Esophagus squamous epithelium (tissue), 4 donors: ENCODE results near the gene PCDHA1.

Source experiments
- CTCF ChIP-seq, 6 experiments: fragments of 450-650 bp in 4 of 6; fragments of 200-600 bp in 2 of 6; sonication (generic) in 2 of 6; IDR thresholded peaks; one replicate each; pipeline ENCODE4 v1.5.1; 2016 to 2019; ENCODE audit warnings: antibody characterized with exemption in 6 of 6, mild to moderate bottlenecking in 4 of 6, moderate library complexity in 4 of 6
- POLR2A ChIP-seq, 4 donors: fragments of 450-650 bp; IDR thresholded peaks; one replicate each; pipeline ENCODE4 v1.6.1; 2017; ENCODE audit warnings: antibody characterized with exemption in 4 of 4, mild to moderate bottlenecking in 4 of 4, moderate library complexity in 3 of 4

GRCh38 chr5:141041427-141041785, 255.5 kb downstream of the PCDHA1 start:
- TF ChIP-seq CTCF (IDR thresholded peaks at IDR 0.05): no peak
- no peak for TF ChIP-seq POLR2A (IDR thresholded peaks at IDR 0.05)
